Measurements from ENCODE around the gene CLEC2L.
"Not testable (repeated sequence)": the region's sequence is repeated elsewhere in the genome, so short reads cannot be mapped to it uniquely, and the experiment has no call there.

CLEC2L gene

DNA sequence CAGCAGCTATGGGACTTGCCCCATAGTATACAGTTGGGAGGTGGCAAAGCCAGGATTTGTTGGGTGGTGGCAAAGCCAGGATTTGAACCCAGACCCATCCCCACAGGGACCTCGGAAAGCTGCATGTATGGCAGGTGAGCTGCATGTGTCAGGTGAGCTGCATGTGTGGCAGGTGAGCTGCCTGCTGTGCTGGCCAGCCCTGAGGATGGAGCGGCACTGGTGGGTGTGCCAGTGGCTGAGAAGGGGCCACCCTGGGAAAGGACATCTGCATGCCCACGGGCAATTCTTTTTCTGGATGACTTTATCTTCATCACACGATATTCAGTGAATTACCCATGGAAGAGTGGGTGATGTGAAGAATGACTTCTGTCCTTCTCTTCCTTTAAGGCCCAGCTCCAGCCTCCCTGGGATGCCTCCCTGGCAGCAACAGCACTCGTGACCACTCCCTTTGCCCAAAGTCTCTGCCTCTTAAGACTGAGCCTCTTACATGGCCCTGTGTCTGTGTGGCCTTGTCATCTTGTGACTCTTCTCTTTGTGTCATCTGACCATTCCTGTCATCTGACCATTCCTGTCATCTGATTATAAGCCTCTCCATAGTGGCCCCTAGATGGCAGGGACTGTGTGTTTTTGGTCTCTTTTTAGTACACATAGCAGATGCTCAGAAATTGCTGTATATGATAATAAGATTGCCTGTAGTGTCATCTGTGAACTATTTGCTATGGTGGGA lies 25.0 kb downstream of the CLEC2L start:
- Histone ChIP-seq H3K9ac (ENCODE audit: low read length) (no peak overlapping the region), H3K27me3 (ENCODE audit: insufficient read depth, low read length) (no peaks in the 10 kb centered on the region; the same call in 1 of the 2 replicates), H3K36me3 (ENCODE audit: insufficient read depth, low read length) (no peaks in the 10 kb centered on the region), H3K4me2 (ENCODE audit: low read length) (no peak overlapping the region), H3K79me2 (ENCODE audit: insufficient read depth, low read length) (no peaks in the 10 kb centered on the region), H3K4me1 (ENCODE audit: insufficient read depth, low read length, severe bottlenecking) (no peaks in the 10 kb centered on the region), H4K20me1 (ENCODE audit: insufficient read depth, low read length) (no peaks in the 10 kb centered on the region), H2AFZ (ENCODE audit: low read length) (no peak overlapping the region), H3F3A (ENCODE audit: insufficient read depth, low read length) (no peaks in the 10 kb centered on the region), H3K4me3 (ENCODE audit: low read depth, low read length, poor library complexity, severe bottlenecking) (no peak overlapping the region), H3K9me2 (ENCODE audit: low read depth, low read length) (no peaks in the 10 kb centered on the region), H3K9me3 (ENCODE audit: low read length) (no peaks in the 10 kb centered on the region), H3K27ac (ENCODE audit: low read depth, low read length, poor library complexity, severe bottlenecking) (no peak overlapping the region)
- TF ChIP-seq, protein P1, sequence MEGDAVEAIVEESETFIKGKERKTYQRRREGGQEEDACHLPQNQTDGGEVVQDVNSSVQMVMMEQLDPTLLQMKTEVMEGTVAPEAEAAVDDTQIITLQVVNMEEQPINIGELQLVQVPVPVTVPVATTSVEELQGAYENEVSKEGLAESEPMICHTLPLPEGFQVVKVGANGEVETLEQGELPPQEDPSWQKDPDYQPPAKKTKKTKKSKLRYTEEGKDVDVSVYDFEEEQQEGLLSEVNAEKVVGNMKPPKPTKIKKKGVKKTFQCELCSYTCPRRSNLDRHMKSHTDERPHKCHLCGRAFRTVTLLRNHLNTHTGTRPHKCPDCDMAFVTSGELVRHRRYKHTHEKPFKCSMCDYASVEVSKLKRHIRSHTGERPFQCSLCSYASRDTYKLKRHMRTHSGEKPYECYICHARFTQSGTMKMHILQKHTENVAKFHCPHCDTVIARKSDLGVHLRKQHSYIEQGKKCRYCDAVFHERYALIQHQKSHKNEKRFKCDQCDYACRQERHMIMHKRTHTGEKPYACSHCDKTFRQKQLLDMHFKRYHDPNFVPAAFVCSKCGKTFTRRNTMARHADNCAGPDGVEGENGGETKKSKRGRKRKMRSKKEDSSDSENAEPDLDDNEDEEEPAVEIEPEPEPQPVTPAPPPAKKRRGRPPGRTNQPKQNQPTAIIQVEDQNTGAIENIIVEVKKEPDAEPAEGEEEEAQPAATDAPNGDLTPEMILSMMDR (IDR thresholded peaks at IDR 0.05; ENCODE audit: low read length) = no peak
- no peak for TF ChIP-seq EZH2 (IDR thresholded peaks at IDR 0.05; ENCODE audit: borderline replicate concordance, low read length)

- H3F3A ChIP-seq (ENCODE audit: insufficient read depth, low read length); H3K9ac ChIP-seq (ENCODE audit: low read length); H3K4me2 ChIP-seq (ENCODE audit: low read length); H3K9me2 ChIP-seq (ENCODE audit: low read depth, low read length); H3K9me3 ChIP-seq (ENCODE audit: low read length); H2AFZ ChIP-seq (ENCODE audit: low read length); H3K27me3 ChIP-seq (ENCODE audit: insufficient read depth, low read length); H3K79me2 ChIP-seq (ENCODE audit: insufficient read depth, low read length); H3K4me3 ChIP-seq (ENCODE audit: low read depth, low read length, poor library complexity, severe bottlenecking); H3K4me1 ChIP-seq (ENCODE audit: insufficient read depth, low read length, severe bottlenecking); H4K20me1 ChIP-seq (ENCODE audit: insufficient read depth, low read length); H3K36me3 ChIP-seq (ENCODE audit: insufficient read depth, low read length); H3K27ac ChIP-seq (ENCODE audit: low read depth, low read length, poor library complexity, severe bottlenecking): not testable (repeated sequence)
These were observed 30.7 kb downstream of the CLEC2L start for GRCh38 chr7:139553991-139554700.

DNA sequence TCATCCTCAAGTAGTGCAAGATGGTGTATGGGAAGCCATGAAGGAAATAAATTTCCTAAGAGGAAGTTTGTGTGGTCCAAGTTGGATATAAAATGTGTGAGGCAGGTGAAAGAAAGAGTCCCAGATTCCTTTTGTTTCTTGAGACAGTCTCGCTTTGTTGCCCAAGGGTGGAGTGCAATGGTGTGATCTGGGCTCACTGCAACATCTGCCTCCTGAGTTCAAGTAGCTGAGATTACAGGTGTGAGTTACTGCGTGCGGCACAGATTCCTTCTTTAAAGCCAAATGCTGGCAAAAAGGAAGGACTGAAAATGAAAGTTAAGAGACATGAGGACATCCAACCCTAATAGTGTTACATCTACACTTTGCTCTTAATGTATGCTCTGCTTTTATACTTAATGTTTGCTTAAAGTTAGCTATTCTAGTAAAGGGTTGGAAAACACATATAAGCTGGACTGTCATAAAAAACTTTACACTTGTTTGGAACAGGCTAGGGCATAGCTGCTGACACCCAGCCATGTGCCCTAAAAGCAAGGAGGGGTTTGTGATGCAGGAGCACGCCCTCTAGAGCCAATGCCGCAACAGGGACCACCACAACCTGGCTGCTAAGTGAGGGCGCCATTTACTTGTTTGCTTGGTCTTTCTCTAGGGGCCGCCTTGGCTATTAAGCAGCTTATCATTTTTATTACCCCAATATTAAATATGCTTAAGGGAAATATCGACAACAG lies 34.5 kb downstream of the CLEC2L start:
- no peaks in the 10 kb centered on the region for H3K79me2 ChIP-seq (ENCODE audit: insufficient read depth, low read length)
- no peak overlapping the region for H3K27ac ChIP-seq (ENCODE audit: low read depth, low read length, poor library complexity, severe bottlenecking)
- no peaks in the 10 kb centered on the region for H3F3A ChIP-seq (ENCODE audit: insufficient read depth, low read length)
- H3K9ac ChIP-seq (ENCODE audit: low read length) = no peak overlapping the region
- no peak overlapping the region for H2AFZ ChIP-seq (ENCODE audit: low read length)
- no peaks in the 10 kb centered on the region for H3K9me3 ChIP-seq (ENCODE audit: low read length)
- no peaks in the 10 kb centered on the region for H4K20me1 ChIP-seq (ENCODE audit: insufficient read depth, low read length)
- H3K4me2 ChIP-seq (ENCODE audit: low read length) = no peak overlapping the region
- H3K36me3 ChIP-seq (ENCODE audit: insufficient read depth, low read length) = no peaks in the 10 kb centered on the region
- H3K4me1 ChIP-seq (ENCODE audit: insufficient read depth, low read length, severe bottlenecking) = no peaks in the 10 kb centered on the region
- no peaks in the 10 kb centered on the region for H3K9me2 ChIP-seq (ENCODE audit: low read depth, low read length)
- TF ChIP-seq, protein P1 (IDR thresholded peaks at IDR 0.05; ENCODE audit: low read length) = peak; percentile 44; the same call in 1 of the 2 replicates
- no peak for TF ChIP-seq EZH2 (IDR thresholded peaks at IDR 0.05; ENCODE audit: borderline replicate concordance, low read length)
- H3K27me3 ChIP-seq (ENCODE audit: insufficient read depth, low read length) = no peaks in the 10 kb centered on the region; the same call in 1 of the 2 replicates
- no peak overlapping the region for H3K4me3 ChIP-seq (ENCODE audit: low read depth, low read length, poor library complexity, severe bottlenecking)
